CD14-positive monocyte (primary cell): ENCODE results near the gene HS6ST3. TPM values are rescaled to one million over a fixed set of nuclear protein-coding genes. Genes with fewer than 3 reads are reported as not detected.

Experiments used
- DNase-seq, 3 donors: peaks; one replicate each; pipeline ENCODE4 v3.0.0-alpha.2; 2011 to 2022
- H2AFZ ChIP-seq: 2 replicates; pipeline ENCODE4 v1.6.0; 2012; ENCODE audit warnings: mild to moderate bottlenecking, low read depth, low read length, inconsistent platforms; ENCODE audit not compliant: insufficient read depth, poor library complexity, severe bottlenecking
- H3K27ac ChIP-seq, 2 donors: 1 replicate in 1 of 2; 2 replicates in 1 of 2; pipeline ENCODE4 v1.5.1; 2012 to 2013; ENCODE audit warnings: low read length in 2 of 2, control low read depth in 1 of 2, inconsistent platforms in 1 of 2, low read depth in 1 of 2, mild to moderate bottlenecking in 1 of 2
- H3K27me3 ChIP-seq, 2 donors: one replicate each; pipeline versions ENCODE4 v1.6.0 to v1.6.1; 2011 to 2013; ENCODE audit warnings: low read length in 2 of 2; ENCODE audit not compliant: control insufficient read depth in 2 of 2, insufficient read depth in 2 of 2
- H3K36me3 ChIP-seq, 2 donors: replicated peaks in 1 of 2; 1 replicate in 1 of 2; 2 replicates in 1 of 2; pipeline versions ENCODE4 v1.5.1 to v1.6.1; 2012 to 2013; ENCODE audit warnings: low read length in 2 of 2, control low read depth in 1 of 2, inconsistent platforms in 1 of 2, mild to moderate bottlenecking in 1 of 2; ENCODE audit not compliant: insufficient read depth in 2 of 2, control insufficient read depth in 1 of 2
- H3K4me1 ChIP-seq, 2 donors: 1 replicate in 1 of 2; 2 replicates in 1 of 2; pipeline versions ENCODE4 v1.5.1 to v1.6.1; 2012 to 2013; ENCODE audit warnings: low read length in 2 of 2, control low read depth in 1 of 2, inconsistent platforms in 1 of 2, mild to moderate bottlenecking in 1 of 2, moderate library complexity in 1 of 2; ENCODE audit not compliant: insufficient read depth in 2 of 2, control insufficient read depth in 1 of 2
- H3K4me2 ChIP-seq: replicated peaks from 2 replicates; pipeline ENCODE3; 2012; ENCODE audit warnings: low read length, moderate library complexity, mild to moderate bottlenecking; ENCODE audit not compliant: poor library complexity, severe bottlenecking; ENCODE audit errors: extremely low read depth
- H3K4me3 ChIP-seq, 3 experiments: fragments of 200-600 bp in 1 of 3; sonication (generic) in 1 of 3; replicated peaks in 1 of 3; 1 replicate in 2 of 3; 2 replicates in 1 of 3; pipeline ENCODE4 v1.5.1; 2011 to 2013; ENCODE audit warnings: low read length in 3 of 3, mild to moderate bottlenecking in 3 of 3, control low read depth in 2 of 3, low read depth in 2 of 3, inconsistent platforms in 1 of 3, moderate library complexity in 1 of 3
- H3K79me2 ChIP-seq: 2 replicates; pipeline ENCODE4 v1.6.0; 2012; ENCODE audit warnings: mild to moderate bottlenecking, control low read depth, inconsistent platforms, low read length, moderate library complexity; ENCODE audit not compliant: insufficient read depth
- H3K9ac ChIP-seq: 2 replicates; pipeline ENCODE4 v1.6.0; 2017; ENCODE audit warnings: low read length, mild to moderate bottlenecking; ENCODE audit not compliant: insufficient read depth, poor library complexity, severe bottlenecking
- H3K9me3 ChIP-seq, 2 donors: replicated peaks in 1 of 2; 1 replicate in 1 of 2; 2 replicates in 1 of 2; pipeline versions ENCODE4 v1.5.1 to v1.6.1; 2012 to 2013; ENCODE audit warnings: low read length in 2 of 2, control low read depth in 1 of 2; ENCODE audit not compliant: control insufficient read depth in 1 of 2, insufficient read depth in 1 of 2
- H4K20me1 ChIP-seq: 2 replicates; pipeline ENCODE4 v1.6.0; 2012; ENCODE audit warnings: mild to moderate bottlenecking, low read length, control low read depth, moderate library complexity; ENCODE audit not compliant: insufficient read depth
- H3K27ac Mint-ChIP-seq, 7 donors: one replicate each; pipeline ENCODE4 v1.8.0; 2020; ENCODE audit warnings: mild to moderate bottlenecking in 7 of 7, mixed read lengths in 7 of 7, moderate library complexity in 6 of 7, inconsistent platforms in 2 of 7
- H3K27me3 Mint-ChIP-seq, 3 donors: one replicate each; pipeline ENCODE4 v1.8.0; 2021 to 2022; ENCODE audit warnings: low read depth in 3 of 3, mild to moderate bottlenecking in 3 of 3, mixed read lengths in 3 of 3, moderate library complexity in 3 of 3, inconsistent platforms in 1 of 3
- H3K36me3 Mint-ChIP-seq, 2 donors: one replicate each; pipeline ENCODE4 v1.8.0; 2020; ENCODE audit warnings: mixed read lengths in 2 of 2, inconsistent platforms in 1 of 2, mild to moderate bottlenecking in 1 of 2
- H3K4me1 Mint-ChIP-seq: one replicate; pipeline ENCODE4 v1.8.0; 2020; ENCODE audit warnings: mild to moderate bottlenecking, mixed read lengths
- H3K4me3 Mint-ChIP-seq, 2 donors: one replicate each; pipeline ENCODE4 v1.8.0; 2020; ENCODE audit warnings: mild to moderate bottlenecking in 2 of 2, mixed read lengths in 2 of 2, moderate library complexity in 1 of 2
- H3K9me3 Mint-ChIP-seq, 7 donors: one replicate each; pipeline ENCODE4 v1.8.0; 2020 to 2022; ENCODE audit warnings: mixed read lengths in 7 of 7, mild to moderate bottlenecking in 6 of 7, moderate library complexity in 6 of 7, inconsistent platforms in 2 of 7
- CTCF ChIP-seq: fragments of 200-600 bp; IDR thresholded peaks from one replicate; pipeline ENCODE4 v1.8.0; 2022; ENCODE audit warnings: antibody characterized with exemption, mild to moderate bottlenecking
- WGBS: methylation state at CpG from one replicate; pipeline ENCODE4 v1.1.5; 2013; ENCODE audit warnings: missing lambda C conversion rate; ENCODE audit not compliant: insufficient coverage; 5-methylcytosine and 5-hydroxymethylcytosine counted together
- intact Hi-C, 2 donors: fragments of 100-400 bp; cut with micrococcal nuclease; formaldehyde crosslinking; loops; one replicate each; pipeline versions ENCODE4 v1.15.0 to v1.15.1; 2023
- polyA plus RNA-seq, 3 donors: library from polyadenylated mRNA; depleted of rRNA in 1 of 3; unstranded in 2 of 3; stranded (reverse) in 1 of 3; fragments of 300-500 nt in 2 of 3; fragments of >200 nt in 1 of 3; fragmentation: Illumina TruSeq in 2 of 3; gene quantifications; 1 replicate in 2 of 3; 2 replicates in 1 of 3; pipeline ENCODE4 v1.2.3, GENCODE V29; 2012 to 2021

Gene HS6ST3
- polyA plus RNA-seq, 3 donors: not detected

- H3K27me3 Mint-ChIP-seq: peaks cover 0 to 2% (median 0%) of the 10 kb centered on the region in 3 donors
- H4K20me1 ChIP-seq: no peaks in the 10 kb centered on the region
- H3K9me3 Mint-ChIP-seq: peaks cover 0 to 4% (median 2%) of the 10 kb centered on the region in 7 donors
- no peaks in the 10 kb centered on the region for H3K4me1 Mint-ChIP-seq
- H3K9me3 ChIP-seq: no peaks in the 10 kb centered on the region
- H3K4me3 ChIP-seq: no peak overlapping the region
- H3K4me1 ChIP-seq: no peaks in the 10 kb centered on the region
- TF ChIP-seq CTCF: no peak
- H3K79me2 ChIP-seq: no peaks in the 10 kb centered on the region
- no peaks in the 10 kb centered on the region for H3K36me3 ChIP-seq
- H3K4me2 ChIP-seq: no peak overlapping the region
- H3K27ac ChIP-seq: no peak overlapping the region
- H3K9ac ChIP-seq: no peak overlapping the region
- no peaks in the 10 kb centered on the region for H3K27me3 ChIP-seq
- H2AFZ ChIP-seq: no peak overlapping the region
- no peak for DNase-seq
- no peak overlapping the region for H3K27ac Mint-ChIP-seq
- H3K36me3 Mint-ChIP-seq: no peaks in the 10 kb centered on the region
- intact Hi-C loops: no loop called here
- H3K4me3 Mint-ChIP-seq: no peak overlapping the region
Measured at GRCh38 chr13:96794669-96795068, 704.8 kb downstream of the HS6ST3 start.

GRCh38 chr13:96795670-96796069 lies 705.8 kb downstream of the HS6ST3 start:
- no peaks in the 10 kb centered on the region for H3K36me3 ChIP-seq
- Mint-ChIP-seq H3K4me1 (no peaks in the 10 kb centered on the region), H3K36me3 (no peaks in the 10 kb centered on the region), H3K9me3 (peaks cover 0 to 4% (median 0%) of the 10 kb centered on the region in 7 donors), H3K27me3 (peaks cover 0 to 2% (median 0%) of the 10 kb centered on the region in 3 donors), H3K4me3 (no peak overlapping the region), H3K27ac (no peak overlapping the region)
- H2AFZ ChIP-seq: no peak overlapping the region
- WGBS: 33% methylated on average over 1 of the region's 2 CpGs
- no peak for DNase-seq
- TF ChIP-seq CTCF: no peak
- H3K4me1 ChIP-seq: no peaks in the 10 kb centered on the region
- H3K9ac ChIP-seq: no peak overlapping the region
- no peaks in the 10 kb centered on the region for H3K79me2 ChIP-seq
- intact Hi-C loops: no loop called here
- H3K4me2 ChIP-seq: no peak overlapping the region
- no peaks in the 10 kb centered on the region for H3K27me3 ChIP-seq
- H3K9me3 ChIP-seq: no peaks in the 10 kb centered on the region
- no peaks in the 10 kb centered on the region for H4K20me1 ChIP-seq
- no peak overlapping the region for H3K27ac ChIP-seq
- no peak overlapping the region for H3K4me3 ChIP-seq
